ENCODE results near the gene AK3. TPM values are rescaled to one million over a fixed set of nuclear protein-coding genes. Genes with fewer than 3 reads are reported as not detected.

AK3 gene
- total RNA-seq, 1 donor from 2014 or later, result 33.9 TPM

GRCh38 chr9:4689021-4689420 is 52.0 kb downstream of the AK3 start:
- Mint-ChIP-seq H3K4me3 (ENCODE audit: low read depth) (no peak overlapping the region), H3K4me1 (ENCODE audit: low read depth) (peaks cover 26% of the 10 kb centered on the region), H3K27ac (peak overlapping the region; percentile 51), H3K27me3 (ENCODE audit: low read depth) (no peaks in the 10 kb centered on the region), H3K36me3 (ENCODE audit: low read depth) (peaks cover 55% of the 10 kb centered on the region), H3K9me3 (no peaks in the 10 kb centered on the region)
- intact Hi-C loops (cut with micrococcal nuclease), result loop anchor here (1.0 to 10.0 kb wide), 5 partner anchors 10 to 916 kb away; partner anchors contain the start of genes AK3 and CDC37L1
- no peak for DNase-seq (ENCODE audit: low spot score)

- no peak for DNase-seq (ENCODE audit: low spot score)
- Mint-ChIP-seq H3K36me3 (ENCODE audit: low read depth) (peaks cover 53% of the 10 kb centered on the region), H3K27ac (no peak overlapping the region), H3K27me3 (ENCODE audit: low read depth) (no peaks in the 10 kb centered on the region), H3K4me1 (ENCODE audit: low read depth) (peaks cover 32% of the 10 kb centered on the region), H3K4me3 (ENCODE audit: low read depth) (no peak overlapping the region), H3K9me3 (no peaks in the 10 kb centered on the region)
- intact Hi-C loops (cut with micrococcal nuclease), result loop anchor here (5.0 to 10.0 kb wide), 2 partner anchors 296 to 918 kb away; no protein-coding TSS in a partner anchor
Measured at GRCh38 chr9:4686584-4686983, 54.4 kb downstream of the AK3 start.

- peaks cover 31% of the 10 kb centered on the region for H3K4me1 Mint-ChIP-seq (ENCODE audit: low read depth)
- peaks cover 49% of the 10 kb centered on the region for H3K36me3 Mint-ChIP-seq (ENCODE audit: low read depth)
- no peak for DNase-seq (ENCODE audit: low spot score)
- H3K27ac Mint-ChIP-seq, result no peak overlapping the region
- intact Hi-C loops (cut with micrococcal nuclease), result loop anchor here (5.0 to 10.0 kb wide), 2 partner anchors 296 to 919 kb away; no protein-coding TSS in a partner anchor
- H3K27me3 Mint-ChIP-seq (ENCODE audit: low read depth), result no peaks in the 10 kb centered on the region
- no peaks in the 10 kb centered on the region for H3K9me3 Mint-ChIP-seq
- no peak overlapping the region for H3K4me3 Mint-ChIP-seq (ENCODE audit: low read depth)
Measured at GRCh38 chr9:4686112-4686511, 54.9 kb downstream of the AK3 start.

- H3K4me3 Mint-ChIP-seq (ENCODE audit: low read depth), result no peak overlapping the region
- no peaks in the 10 kb centered on the region for H3K27me3 Mint-ChIP-seq (ENCODE audit: low read depth)
- H3K27ac Mint-ChIP-seq, result no peak overlapping the region
- DNase-seq (ENCODE audit: low spot score), result no peak
- intact Hi-C loops (cut with micrococcal nuclease), result loop anchor here (5.0 to 10.0 kb wide), 2 partner anchors 297 to 920 kb away; no protein-coding TSS in a partner anchor
- H3K9me3 Mint-ChIP-seq, result no peaks in the 10 kb centered on the region
- H3K4me1 Mint-ChIP-seq (ENCODE audit: low read depth), result peaks cover 22% of the 10 kb centered on the region
- H3K36me3 Mint-ChIP-seq (ENCODE audit: low read depth), result peaks cover 36% of the 10 kb centered on the region
Measured at GRCh38 chr9:4684820-4685219, 56.2 kb downstream of the AK3 start.

- no peaks in the 10 kb centered on the region for H3K9me3 Mint-ChIP-seq
- peaks cover 11% of the 10 kb centered on the region for H3K4me1 Mint-ChIP-seq (ENCODE audit: low read depth)
- no peak for DNase-seq (ENCODE audit: low spot score)
- H3K36me3 Mint-ChIP-seq (ENCODE audit: low read depth), result peaks cover 18% of the 10 kb centered on the region
- H3K4me3 Mint-ChIP-seq (ENCODE audit: low read depth), result no peak overlapping the region
- H3K27ac Mint-ChIP-seq, result no peak overlapping the region
- peaks cover under 1% of the 10 kb centered on the region for H3K27me3 Mint-ChIP-seq (ENCODE audit: low read depth)
- intact Hi-C loops (cut with micrococcal nuclease), result loop anchor here (10.0 kb wide), 1 partner anchor 924 kb away; no protein-coding TSS in a partner anchor
Measured at GRCh38 chr9:4680750-4681149, 60.3 kb downstream of the AK3 start.

- no peaks in the 10 kb centered on the region for H3K9me3 Mint-ChIP-seq
- peaks cover 10% of the 10 kb centered on the region for H3K4me1 Mint-ChIP-seq (ENCODE audit: low read depth)
- intact Hi-C loops (cut with micrococcal nuclease), result loop anchor here (10.0 kb wide), 1 partner anchor 925 kb away; no protein-coding TSS in a partner anchor
- DNase-seq (ENCODE audit: low spot score), result no peak
- peaks cover 2% of the 10 kb centered on the region for H3K27me3 Mint-ChIP-seq (ENCODE audit: low read depth)
- no peak overlapping the region for H3K4me3 Mint-ChIP-seq (ENCODE audit: low read depth)
- H3K36me3 Mint-ChIP-seq (ENCODE audit: low read depth), result peaks cover 14% of the 10 kb centered on the region
- no peak overlapping the region for H3K27ac Mint-ChIP-seq
Measured at GRCh38 chr9:4680173-4680525, 60.9 kb downstream of the AK3 start.

GRCh38 chr9:4679268-4680172 is 61.5 kb downstream of the AK3 start, which contains the start of gene CDC37L1:
TSS of gene CDC37L1 (plus strand) at chr9:4679569. CDS start at chr9:4679768, 199 bp downstream.
- Mint-ChIP-seq H3K36me3 (ENCODE audit: low read depth) (peaks cover 8% of the 10 kb centered on the region), H3K4me3 (ENCODE audit: low read depth) (no peak within 1 kb of the TSS), H3K9me3 (no peaks in the 10 kb centered on the region), H3K27me3 (ENCODE audit: low read depth) (peaks cover 2% of the 10 kb centered on the region), H3K27ac (no peak within 1 kb of the TSS), H3K4me1 (ENCODE audit: low read depth) (peaks cover 6% of the 10 kb centered on the region)
- peak; percentile 99 for DNase-seq (ENCODE audit: low spot score)
- intact Hi-C loops (cut with micrococcal nuclease), result loop anchor here (1.0 to 10.0 kb wide), 9 partner anchors 10 to 1837 kb away; partner anchors contain the start of genes GLIS3, PUM3, RCL1 and RIC1

- Mint-ChIP-seq H3K9me3 (no peaks in the 10 kb centered on the region), H3K4me1 (ENCODE audit: low read depth) (peaks cover 6% of the 10 kb centered on the region), H3K27me3 (ENCODE audit: low read depth) (peaks cover 2% of the 10 kb centered on the region), H3K4me3 (ENCODE audit: low read depth) (no peak overlapping the region), H3K36me3 (ENCODE audit: low read depth) (peaks cover 5% of the 10 kb centered on the region), H3K27ac (no peak overlapping the region)
- no peak for DNase-seq (ENCODE audit: low spot score)
- intact Hi-C loops (cut with micrococcal nuclease), result loop anchor here (1.0 to 10.0 kb wide), 8 partner anchors 11 to 1836 kb away; partner anchors contain the start of genes GLIS3, PUM3, RCL1 and RIC1
Measured at GRCh38 chr9:4678679-4679267, 62.2 kb downstream of the AK3 start.

- H3K27ac Mint-ChIP-seq, result no peak overlapping the region
- no peak overlapping the region for H3K4me3 Mint-ChIP-seq (ENCODE audit: low read depth)
- H3K4me1 Mint-ChIP-seq (ENCODE audit: low read depth), result no peaks in the 10 kb centered on the region
- H3K27me3 Mint-ChIP-seq (ENCODE audit: low read depth), result peaks cover 2% of the 10 kb centered on the region
- no peaks in the 10 kb centered on the region for H3K9me3 Mint-ChIP-seq
- H3K36me3 Mint-ChIP-seq (ENCODE audit: low read depth), result no peaks in the 10 kb centered on the region
- no peak for DNase-seq (ENCODE audit: low spot score)
- intact Hi-C loops (cut with micrococcal nuclease), result loop anchor here (5.0 to 10.0 kb wide), 3 partner anchors 373 to 1835 kb away; partner anchors contain the start of genes GLIS3, PUM3 and RIC1
Measured at GRCh38 chr9:4677392-4677791, 63.6 kb downstream of the AK3 start.

- Mint-ChIP-seq H3K36me3 (ENCODE audit: low read depth) (no peaks in the 10 kb centered on the region), H3K27ac (no peak overlapping the region), H3K4me3 (ENCODE audit: low read depth) (no peak overlapping the region), H3K4me1 (ENCODE audit: low read depth) (peaks cover 11% of the 10 kb centered on the region), H3K9me3 (no peaks in the 10 kb centered on the region), H3K27me3 (ENCODE audit: low read depth) (peaks cover 2% of the 10 kb centered on the region)
- intact Hi-C loops (cut with micrococcal nuclease), result loop anchor here (5.0 to 10.0 kb wide), 3 partner anchors 370 to 1832 kb away; partner anchors contain the start of genes GLIS3, PUM3 and RIC1
- DNase-seq (ENCODE audit: low spot score), result no peak
Measured at GRCh38 chr9:4674783-4675182, 66.2 kb downstream of the AK3 start.

- Mint-ChIP-seq H3K27me3 (ENCODE audit: low read depth) (peaks cover 11% of the 10 kb centered on the region), H3K27ac (no peak overlapping the region), H3K4me1 (ENCODE audit: low read depth) (peaks cover 22% of the 10 kb centered on the region), H3K9me3 (no peaks in the 10 kb centered on the region), H3K4me3 (ENCODE audit: low read depth) (no peak overlapping the region), H3K36me3 (ENCODE audit: low read depth) (no peaks in the 10 kb centered on the region)
- no peak for DNase-seq (ENCODE audit: low spot score)
- intact Hi-C loops (cut with micrococcal nuclease), result loop anchor here (10.0 kb wide), 1 partner anchor 367 kb away; the partner anchor contains the start of gene GLIS3
Measured at GRCh38 chr9:4671737-4672136, 69.3 kb downstream of the AK3 start.

- H3K4me3 Mint-ChIP-seq (ENCODE audit: low read depth), result no peak overlapping the region
- peak overlapping the region; percentile 50 for H3K27ac Mint-ChIP-seq
- no peaks in the 10 kb centered on the region for H3K9me3 Mint-ChIP-seq
- DNase-seq (ENCODE audit: low spot score), result no peak
- no peaks in the 10 kb centered on the region for H3K36me3 Mint-ChIP-seq (ENCODE audit: low read depth)
- intact Hi-C loops (cut with micrococcal nuclease), result loop anchor here (10.0 kb wide), 1 partner anchor 366 kb away; the partner anchor contains the start of gene GLIS3
- peaks cover 34% of the 10 kb centered on the region for H3K4me1 Mint-ChIP-seq (ENCODE audit: low read depth)
- peaks cover 9% of the 10 kb centered on the region for H3K27me3 Mint-ChIP-seq (ENCODE audit: low read depth)
Measured at GRCh38 chr9:4670591-4670990, 70.4 kb downstream of the AK3 start.
